Endodermal cell (in vitro differentiated cells): ENCODE measurements around the gene TMEM108. TPM values are rescaled to one million over a fixed set of nuclear protein-coding genes. Genes with fewer than 3 reads are reported as not detected.

Experiments used
- DNase-seq: peaks from one replicate; pipeline ENCODE4 v3.0.0-alpha.2; 2017
- H3K27ac ChIP-seq: 2 replicates; pipeline ENCODE4 v1.5.1; 2013; ENCODE audit warnings: mild to moderate bottlenecking, low read depth, low read length, moderate library complexity
- H3K27me3 ChIP-seq: 2 replicates; pipeline ENCODE4 v1.6.1; 2013; ENCODE audit warnings: mild to moderate bottlenecking, low read length, moderate library complexity; ENCODE audit not compliant: insufficient read depth, control insufficient read depth, poor library complexity, severe bottlenecking
- H3K36me3 ChIP-seq: 2 replicates; pipeline ENCODE4 v1.7.0; 2013; ENCODE audit warnings: mild to moderate bottlenecking, low read length, moderate library complexity; ENCODE audit not compliant: control insufficient read depth, insufficient read depth
- H3K4me1 ChIP-seq: one replicate; pipeline ENCODE4 v1.7.0; 2013; ENCODE audit warnings: low read length; ENCODE audit not compliant: control insufficient read depth, insufficient read depth
- H3K4me3 ChIP-seq: 2 replicates; pipeline ENCODE4 v1.5.1; 2013; ENCODE audit warnings: mild to moderate bottlenecking, low read length, moderate library complexity
- H3K9ac ChIP-seq: 2 replicates; pipeline ENCODE4 v1.6.1; 2013; ENCODE audit warnings: mild to moderate bottlenecking, low read length, moderate library complexity; ENCODE audit not compliant: poor library complexity, severe bottlenecking; ENCODE audit errors: extremely low read depth
- H3K9me3 ChIP-seq: 2 replicates; pipeline ENCODE4 v1.6.1; 2013; ENCODE audit warnings: mild to moderate bottlenecking, low read length, moderate library complexity; ENCODE audit not compliant: control insufficient read depth
- H3K27ac Mint-ChIP-seq: 2 replicates; pipeline ENCODE4 v1.8.0; 2020; ENCODE audit warnings: mixed read lengths
- H3K27me3 Mint-ChIP-seq: 2 replicates; pipeline ENCODE4 v1.8.0; 2021; ENCODE audit warnings: mild to moderate bottlenecking, mixed read lengths; ENCODE audit not compliant: insufficient read depth
- H3K36me3 Mint-ChIP-seq: 2 replicates; pipeline ENCODE4 v1.8.0; 2020; ENCODE audit warnings: low read depth, mixed read lengths
- H3K4me1 Mint-ChIP-seq: 2 replicates; pipeline ENCODE4 v1.8.0; 2020; ENCODE audit warnings: mixed read lengths
- H3K4me3 Mint-ChIP-seq: 2 replicates; pipeline ENCODE4 v1.8.0; 2020; ENCODE audit warnings: mild to moderate bottlenecking, moderate library complexity, mixed read lengths
- H3K9me3 Mint-ChIP-seq: 2 replicates; pipeline ENCODE4 v1.8.0; 2020; ENCODE audit warnings: mild to moderate bottlenecking, mixed read lengths
- WGBS, 2 experiments: methylation state at CpG; one replicate each; pipeline versions ENCODE4 v1.1.5 to v1.1.7; 2013; ENCODE audit warnings: missing lambda C conversion rate in 2 of 2, mixed read lengths in 1 of 2; ENCODE audit not compliant: insufficient coverage in 1 of 2, insufficient read length in 1 of 2; 5-methylcytosine and 5-hydroxymethylcytosine counted together
- total RNA-seq, 2 donors: library from RNA; stranded (reverse); fragmentation: NEBNext Ultra II Directional in 1 of 2; extraction: Animal tissue kit (Norgen Biotek cat#: 25700) in 1 of 2; gene quantifications; 2 replicates in 1 of 2; 3 replicates in 1 of 2; pipeline ENCODE4 v1.2.1, GENCODE V29; 2021
- TF ChIP-seq, protein P1 (sequence below): fragments of 200-600 bp; sonication (generic); conservative IDR thresholded peaks from 2 replicates; pipeline ENCODE4 v1.5.0; 2021; ENCODE audit warnings: antibody characterized with exemption, mild to moderate bottlenecking

TMEM108 gene
- total RNA-seq, 2 donors from 2014 or later = 4.8 to 7.9 TPM

DNA sequence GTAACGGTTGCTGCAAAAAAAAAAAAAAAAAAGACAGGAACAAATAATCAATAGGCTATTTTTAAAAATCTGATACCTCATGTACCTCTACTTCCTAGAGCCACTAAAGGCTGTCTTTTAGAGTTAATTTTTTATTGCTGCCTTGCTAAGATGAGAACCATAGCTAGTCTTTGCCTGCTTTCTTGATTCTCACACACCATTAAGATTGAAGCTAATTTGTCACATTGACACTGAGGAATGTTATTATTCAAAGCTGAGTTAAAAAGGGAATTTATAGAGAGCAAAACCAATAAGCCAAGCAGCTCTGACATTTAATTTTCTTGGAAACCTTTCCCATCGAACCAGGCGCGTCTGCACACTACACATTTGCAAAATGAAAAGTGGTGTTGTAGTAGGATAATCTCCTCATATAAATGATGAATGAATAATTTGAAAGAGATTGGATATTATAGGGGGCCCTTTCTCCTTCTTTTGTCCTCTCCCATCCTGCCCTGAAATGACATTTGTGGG, 149.7 kb downstream of the TMEM108 start:
- H3K9ac ChIP-seq = no peak overlapping the region
- TF ChIP-seq, protein P1, sequence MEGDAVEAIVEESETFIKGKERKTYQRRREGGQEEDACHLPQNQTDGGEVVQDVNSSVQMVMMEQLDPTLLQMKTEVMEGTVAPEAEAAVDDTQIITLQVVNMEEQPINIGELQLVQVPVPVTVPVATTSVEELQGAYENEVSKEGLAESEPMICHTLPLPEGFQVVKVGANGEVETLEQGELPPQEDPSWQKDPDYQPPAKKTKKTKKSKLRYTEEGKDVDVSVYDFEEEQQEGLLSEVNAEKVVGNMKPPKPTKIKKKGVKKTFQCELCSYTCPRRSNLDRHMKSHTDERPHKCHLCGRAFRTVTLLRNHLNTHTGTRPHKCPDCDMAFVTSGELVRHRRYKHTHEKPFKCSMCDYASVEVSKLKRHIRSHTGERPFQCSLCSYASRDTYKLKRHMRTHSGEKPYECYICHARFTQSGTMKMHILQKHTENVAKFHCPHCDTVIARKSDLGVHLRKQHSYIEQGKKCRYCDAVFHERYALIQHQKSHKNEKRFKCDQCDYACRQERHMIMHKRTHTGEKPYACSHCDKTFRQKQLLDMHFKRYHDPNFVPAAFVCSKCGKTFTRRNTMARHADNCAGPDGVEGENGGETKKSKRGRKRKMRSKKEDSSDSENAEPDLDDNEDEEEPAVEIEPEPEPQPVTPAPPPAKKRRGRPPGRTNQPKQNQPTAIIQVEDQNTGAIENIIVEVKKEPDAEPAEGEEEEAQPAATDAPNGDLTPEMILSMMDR = no peak
- WGBS, 2 experiments = 98 to 100% methylated on average over 2 to 4 of the region's 4 CpGs

DNA sequence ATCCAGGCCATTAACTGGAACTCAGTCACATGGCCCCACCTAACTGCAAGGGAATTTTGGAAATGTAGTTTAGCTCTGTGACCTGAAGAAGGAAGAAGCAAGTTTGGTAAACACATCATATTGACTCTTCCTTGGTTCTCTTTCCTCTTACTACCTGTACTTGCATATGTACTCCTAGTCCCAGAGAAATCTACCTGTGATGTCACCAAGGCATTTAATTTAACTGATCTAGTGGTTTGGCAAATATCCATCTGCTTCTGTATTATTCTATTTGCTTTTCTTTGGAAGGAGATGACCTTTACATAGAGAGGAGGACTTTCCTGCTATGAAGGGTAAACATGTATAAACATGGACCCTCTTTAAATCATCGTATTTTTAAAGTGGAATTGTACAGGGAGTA, 150.8 kb downstream of the TMEM108 start:
- Histone ChIP-seq H3K36me3 (no peaks in the 10 kb centered on the region), H3K27ac (no peak overlapping the region), H3K4me3 (no peak overlapping the region), H3K9me3 (no peaks in the 10 kb centered on the region), H3K4me1 (no peaks in the 10 kb centered on the region), H3K9ac (no peak overlapping the region), H3K27me3 (no peaks in the 10 kb centered on the region)
- no peak overlapping the region for H3K4me3 Mint-ChIP-seq
- H3K27ac Mint-ChIP-seq = no peak overlapping the region
- H3K36me3 Mint-ChIP-seq = no peaks in the 10 kb centered on the region
- no peaks in the 10 kb centered on the region for H3K9me3 Mint-ChIP-seq
- no peaks in the 10 kb centered on the region for H3K27me3 Mint-ChIP-seq
- no peak for DNase-seq
- TF ChIP-seq, protein P1 = no peak
- WGBS, 2 experiments = 100% methylated on average over 1 of the region's 1 CpG; no CpG with 5 or more reads in 1 of the 2 experiments
- peaks cover 10% of the 10 kb centered on the region for H3K4me1 Mint-ChIP-seq

More for the DNA sequence above, 149.7 kb downstream of the TMEM108 start:
- Histone ChIP-seq H3K9me3 (no peaks in the 10 kb centered on the region), H3K36me3 (no peaks in the 10 kb centered on the region), H3K27me3 (no peaks in the 10 kb centered on the region), H3K4me1 (no peaks in the 10 kb centered on the region), H3K4me3 (no peak overlapping the region), H3K27ac (no peak overlapping the region)
- Mint-ChIP-seq H3K36me3 (no peaks in the 10 kb centered on the region), H3K27me3 (no peaks in the 10 kb centered on the region), H3K4me3 (no peak overlapping the region), H3K9me3 (no peaks in the 10 kb centered on the region), H3K4me1 (peaks cover 8% of the 10 kb centered on the region), H3K27ac (no peak overlapping the region)
- DNase-seq = no peak

DNA sequence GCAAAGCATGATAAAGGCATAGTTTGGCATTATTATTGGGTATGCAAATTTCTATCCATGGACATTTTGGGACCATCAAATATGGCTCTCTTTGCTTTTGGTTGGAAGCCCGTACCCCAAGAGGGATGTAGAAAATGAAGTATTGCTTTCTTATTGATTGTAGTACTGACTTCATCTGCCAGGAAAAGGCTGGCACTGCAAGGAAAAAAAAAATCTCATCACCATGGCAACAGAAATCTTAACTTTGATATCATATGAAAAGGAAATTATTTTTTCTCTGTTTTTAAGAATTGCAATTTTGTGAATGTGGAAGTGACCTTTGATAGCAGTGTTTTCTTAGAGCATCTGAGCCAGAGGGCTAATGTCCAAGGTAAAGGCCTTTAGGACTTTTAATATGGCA, 151.7 kb downstream of the TMEM108 start:
- H3K4me1 Mint-ChIP-seq = peaks cover 14% of the 10 kb centered on the region

More for the DNA sequence above, 151.7 kb downstream of the TMEM108 start:
- Mint-ChIP-seq H3K9me3 (no peaks in the 10 kb centered on the region), H3K36me3 (no peaks in the 10 kb centered on the region), H3K27ac (no peak overlapping the region), H3K4me3 (no peak overlapping the region), H3K27me3 (no peaks in the 10 kb centered on the region)
- Histone ChIP-seq H3K36me3 (no peaks in the 10 kb centered on the region), H3K4me1 (no peaks in the 10 kb centered on the region), H3K27me3 (no peaks in the 10 kb centered on the region), H3K27ac (no peak overlapping the region), H3K4me3 (no peak overlapping the region), H3K9me3 (no peaks in the 10 kb centered on the region), H3K9ac (no peak overlapping the region)
- TF ChIP-seq, protein P1 = no peak
- no peak for DNase-seq
- 88% methylated on average over 1 of the region's 1 CpG; no CpG with 5 or more reads in 1 of the 2 experiments for WGBS, 2 experiments
